ENCODE measurements around the gene ZMIZ1. TPM values are rescaled to one million over a fixed set of nuclear protein-coding genes. Genes with fewer than 3 reads are reported as not detected.

ZMIZ1 gene
- total RNA-seq, 2 experiments from 2014 or later, result 14.6 to 15.5 TPM

- peaks cover 6% of the 10 kb centered on the region for H3K36me3 ChIP-seq (ENCODE audit: insufficient read depth, low read length)
Observed at GRCh38 chr10:79166741-79167140, 98.0 kb downstream of the ZMIZ1 start.

DNA sequence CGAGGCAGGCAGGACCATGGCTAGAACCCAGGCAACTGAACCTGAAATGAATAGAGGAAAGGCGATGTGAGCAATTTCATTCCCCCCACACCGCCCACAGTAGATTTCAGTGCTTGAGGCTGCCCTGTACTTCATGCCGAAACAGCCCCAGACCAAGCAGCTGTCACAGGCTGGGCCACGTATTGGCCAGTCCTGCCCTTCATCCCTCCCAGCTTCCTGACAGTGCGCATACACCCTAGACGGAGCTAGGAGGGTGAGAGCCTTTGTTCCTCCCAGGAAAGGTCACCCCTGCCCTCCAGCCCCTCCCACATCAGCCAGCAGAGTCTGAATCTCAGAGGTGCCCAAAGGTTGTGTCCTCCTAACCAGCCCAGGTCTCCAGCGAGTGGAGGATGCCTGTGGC lies 98.8 kb downstream of the ZMIZ1 start:
- Histone ChIP-seq H3K27ac (ENCODE audit: low read depth in 1 of 2, low read length in 2 of 2) (no peak overlapping the region), H3K27me3 (ENCODE audit: control insufficient read depth in 1 of 2, insufficient read depth in 2 of 2, low read length in 2 of 2) (no peaks in the 10 kb centered on the region), H3K36me3 (ENCODE audit: insufficient read depth, low read length) (peaks cover 4% of the 10 kb centered on the region), H3K4me3 (ENCODE audit: low read length) (no peak overlapping the region), H3K9me3 (ENCODE audit: control insufficient read depth in 1 of 2, insufficient read depth in 1 of 2, low read length in 2 of 2) (no peaks in the 10 kb centered on the region), H3K4me1 (ENCODE audit: insufficient read depth, low read length) (no peaks in the 10 kb centered on the region)
- TF ChIP-seq, protein P1, sequence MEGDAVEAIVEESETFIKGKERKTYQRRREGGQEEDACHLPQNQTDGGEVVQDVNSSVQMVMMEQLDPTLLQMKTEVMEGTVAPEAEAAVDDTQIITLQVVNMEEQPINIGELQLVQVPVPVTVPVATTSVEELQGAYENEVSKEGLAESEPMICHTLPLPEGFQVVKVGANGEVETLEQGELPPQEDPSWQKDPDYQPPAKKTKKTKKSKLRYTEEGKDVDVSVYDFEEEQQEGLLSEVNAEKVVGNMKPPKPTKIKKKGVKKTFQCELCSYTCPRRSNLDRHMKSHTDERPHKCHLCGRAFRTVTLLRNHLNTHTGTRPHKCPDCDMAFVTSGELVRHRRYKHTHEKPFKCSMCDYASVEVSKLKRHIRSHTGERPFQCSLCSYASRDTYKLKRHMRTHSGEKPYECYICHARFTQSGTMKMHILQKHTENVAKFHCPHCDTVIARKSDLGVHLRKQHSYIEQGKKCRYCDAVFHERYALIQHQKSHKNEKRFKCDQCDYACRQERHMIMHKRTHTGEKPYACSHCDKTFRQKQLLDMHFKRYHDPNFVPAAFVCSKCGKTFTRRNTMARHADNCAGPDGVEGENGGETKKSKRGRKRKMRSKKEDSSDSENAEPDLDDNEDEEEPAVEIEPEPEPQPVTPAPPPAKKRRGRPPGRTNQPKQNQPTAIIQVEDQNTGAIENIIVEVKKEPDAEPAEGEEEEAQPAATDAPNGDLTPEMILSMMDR (IDR thresholded peaks at IDR 0.05), result no peak
- H3K4me3 Mint-ChIP-seq, result no peak overlapping the region
- ChIA-PET CTCF (no interaction called here), POLR2A (no interaction called here)
- no peaks in the 10 kb centered on the region for H3K4me1 Mint-ChIP-seq (ENCODE audit: low read depth)
- no peaks in the 10 kb centered on the region for H3K9me3 Mint-ChIP-seq
- H3K27me3 Mint-ChIP-seq, result no peaks in the 10 kb centered on the region
- peaks cover 5% of the 10 kb centered on the region for H3K36me3 Mint-ChIP-seq (ENCODE audit: low read depth)
- ATAC-seq (ENCODE audit: poor library complexity) (no peak), DNase-seq (no peak)
- H3K27ac Mint-ChIP-seq, result no peak overlapping the region
- intact Hi-C loops (cut with DNase I, micrococcal nuclease), result no loop called here

More at GRCh38 chr10:79166741-79167140, 98.0 kb downstream of the ZMIZ1 start:
- no peaks in the 10 kb centered on the region for H3K4me1 Mint-ChIP-seq (ENCODE audit: low read depth)
- no peak overlapping the region for H3K27ac Mint-ChIP-seq
- H3K4me3 Mint-ChIP-seq, result no peak overlapping the region
- H3K4me1 ChIP-seq (ENCODE audit: insufficient read depth, low read length), result no peaks in the 10 kb centered on the region
- H3K27ac ChIP-seq (ENCODE audit: low read depth in 1 of 2, low read length in 2 of 2), result no peak overlapping the region
- no peak overlapping the region for H3K4me3 ChIP-seq (ENCODE audit: low read length)
- no peaks in the 10 kb centered on the region for H3K9me3 Mint-ChIP-seq
- ChIA-PET POLR2A (no interaction called here), CTCF (no interaction called here)
- no peaks in the 10 kb centered on the region for H3K27me3 Mint-ChIP-seq
- intact Hi-C loops (cut with DNase I, micrococcal nuclease), result no loop called here
- peaks cover 5% of the 10 kb centered on the region for H3K36me3 Mint-ChIP-seq (ENCODE audit: low read depth)
- H3K27me3 ChIP-seq (ENCODE audit: control insufficient read depth in 1 of 2, insufficient read depth in 2 of 2, low read length in 2 of 2), result no peaks in the 10 kb centered on the region
- TF ChIP-seq, protein P1 (IDR thresholded peaks at IDR 0.05), result no peak
- no peaks in the 10 kb centered on the region for H3K9me3 ChIP-seq (ENCODE audit: control insufficient read depth in 1 of 2, insufficient read depth in 1 of 2, low read length in 2 of 2)
- DNase-seq (no peak), ATAC-seq (ENCODE audit: poor library complexity) (no peak)

- H3K9me3 ChIP-seq (ENCODE audit: control insufficient read depth in 1 of 2, insufficient read depth in 1 of 2, low read length in 2 of 2), result no peaks in the 10 kb centered on the region
- no peak for DNase-seq
- H3K27me3 Mint-ChIP-seq, result no peaks in the 10 kb centered on the region
- TF ChIP-seq, protein P1 (IDR thresholded peaks at IDR 0.05), result no peak
- intact Hi-C loops (cut with DNase I, micrococcal nuclease), result no loop called here
- POLR2A ChIA-PET, result no interaction called here
- H3K4me1 Mint-ChIP-seq (ENCODE audit: low read depth), result no peaks in the 10 kb centered on the region
- no peak overlapping the region for H3K4me3 ChIP-seq (ENCODE audit: low read length)
- H3K27ac ChIP-seq (ENCODE audit: low read depth in 1 of 2, low read length in 2 of 2), result no peak overlapping the region
- H3K4me1 ChIP-seq (ENCODE audit: insufficient read depth, low read length), result no peaks in the 10 kb centered on the region
- no peak overlapping the region for H3K4me3 Mint-ChIP-seq
- H3K36me3 Mint-ChIP-seq (ENCODE audit: low read depth), result peaks cover 5% of the 10 kb centered on the region
- CTCF ChIA-PET, result interaction anchor here (1.2 kb wide), 1 partner anchor 27 kb away, joined by 3 read pairs; no protein-coding TSS in a partner anchor
- peaks cover 4% of the 10 kb centered on the region for H3K36me3 ChIP-seq (ENCODE audit: insufficient read depth, low read length)
- no peak for ATAC-seq (ENCODE audit: poor library complexity)
- H3K9me3 Mint-ChIP-seq, result no peaks in the 10 kb centered on the region
- H3K27ac Mint-ChIP-seq, result no peak overlapping the region
- no peaks in the 10 kb centered on the region for H3K27me3 ChIP-seq (ENCODE audit: control insufficient read depth in 1 of 2, insufficient read depth in 2 of 2, low read length in 2 of 2)
Observed at GRCh38 chr10:79168210-79168609, 99.4 kb downstream of the ZMIZ1 start.

All from CD4-positive, alpha-beta T cell (primary cell).